Measurements from ENCODE around the gene TIFAB.

DNA sequence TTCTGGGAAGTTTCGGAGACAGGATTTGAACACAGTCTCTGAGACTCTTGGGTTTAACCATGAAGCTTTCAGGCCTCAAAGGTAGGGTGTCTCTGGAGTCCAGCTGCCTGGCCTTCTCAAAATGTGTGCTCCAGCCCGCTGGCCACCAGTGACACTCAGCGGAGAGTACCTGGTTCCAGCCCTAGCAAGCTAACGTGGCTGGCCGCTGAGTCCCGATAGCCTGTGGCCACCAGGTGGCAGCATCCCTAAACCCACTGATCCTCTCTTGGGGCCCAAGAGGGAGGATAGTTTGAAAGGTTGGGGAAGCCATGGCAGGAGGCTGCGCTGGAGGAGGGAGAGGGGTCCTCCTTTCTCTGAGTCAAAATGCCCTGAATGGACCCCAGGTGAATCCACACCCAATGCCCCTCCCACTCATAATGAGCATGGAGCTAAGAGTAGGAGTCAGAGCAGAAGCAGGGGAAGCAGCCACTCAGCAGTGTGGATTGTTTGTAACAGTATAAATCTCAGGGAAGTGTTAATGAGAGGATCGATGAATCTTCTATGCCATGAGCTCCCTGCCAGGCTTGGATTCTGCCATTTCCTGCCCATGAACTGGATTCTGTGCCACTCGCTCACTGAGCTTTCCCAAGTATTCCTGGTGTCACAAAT lies 5.4 kb upstream of the TIFAB start:
- no peak for TF ChIP-seq GATA2 (IDR thresholded peaks at IDR 0.05; ENCODE audit: low read depth, low read length)
- no peak for TF ChIP-seq GATA3 (IDR thresholded peaks at IDR 0.05; ENCODE audit: low read depth, low read length)
